Renal cortical epithelial cell (primary cell): ENCODE data around the gene IFI44L. TPM values are rescaled to one million over a fixed set of nuclear protein-coding genes. Genes with fewer than 3 reads are reported as not detected.

Experiments used
- DNase-seq: peaks from one replicate; pipeline ENCODE4 v3.0.0-alpha.2; 2011; ENCODE audit warnings: low read depth
- total RNA-seq: library from RNA; depleted of rRNA; stranded (reverse); fragments of >200 nt; gene quantifications from 2 replicates; pipeline ENCODE4 v1.2.3, GENCODE V29; 2014

IFI44L gene
- total RNA-seq, 1 donor from 2014 or later: 12.2 TPM

GRCh38 chr1:78688697-78689096, 68.4 kb downstream of the IFI44L start:
- DNase-seq: peak; percentile 83

- DNase-seq: no peak
Observed at GRCh38 chr1:78690516-78690915, 70.3 kb downstream of the IFI44L start.

- DNase-seq: no peak
Observed at GRCh38 chr1:78691995-78692747, 71.9 kb downstream of the IFI44L start.

Other genes starting within 250 kb of the IFI44L start
- 4.9 and 35.2 TPM in 2 replicates for gene PTGFR, start 129.5 kb upstream of the IFI44L start, total RNA-seq
- gene IFI44, start 29.4 kb downstream of the IFI44L start, total RNA-seq: 8.6 and 19.6 TPM in 2 replicates